ENCODE measurements around the gene TBC1D10A.

Gene TBC1D10A

DNA sequence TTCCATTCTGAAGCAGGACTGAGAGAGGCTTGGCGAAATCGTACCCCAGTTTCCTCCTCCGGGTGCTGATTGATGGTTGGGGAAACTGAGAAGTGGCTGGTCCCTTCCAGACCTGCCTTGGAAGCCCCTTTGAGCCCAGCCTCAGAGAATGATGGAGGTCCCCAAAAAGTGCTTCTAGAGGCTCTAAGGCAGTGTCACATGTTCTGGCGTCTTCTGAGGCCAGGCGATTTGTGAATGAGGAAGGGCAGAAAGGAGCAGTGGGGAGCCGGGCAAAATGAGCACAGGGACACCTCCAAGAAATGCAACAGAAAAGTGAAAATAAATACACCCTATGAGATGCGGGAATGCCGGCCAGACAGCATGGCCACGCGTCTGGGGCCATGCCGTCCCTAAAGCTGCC, 79.2 kb downstream of the TBC1D10A start:
- no peak for TF ChIP-seq CTCF (IDR thresholded peaks at IDR 0.05)

- TF ChIP-seq CTCF (IDR thresholded peaks at IDR 0.05) = no peak
Observed at GRCh38 chr22:30246814-30247376, 79.8 kb downstream of the TBC1D10A start.

- TF ChIP-seq CTCF (IDR thresholded peaks at IDR 0.05) = no peak; the same call in 1 of the 2 replicates
Observed at GRCh38 chr22:30245985-30246813, 80.5 kb downstream of the TBC1D10A start, which contains the start of gene LIF. LIF (minus strand) TSS chr22:30246759; CDS start chr22:30246695, 64 bp downstream.

GRCh38 chr22:30245181-30245984, 81.4 kb downstream of the TBC1D10A start:
- no peak for TF ChIP-seq CTCF (IDR thresholded peaks at IDR 0.05)

GRCh38 chr22:30244641-30245040, 82.1 kb downstream of the TBC1D10A start:
- no peak for TF ChIP-seq CTCF (IDR thresholded peaks at IDR 0.05)

GRCh38 chr22:30244066-30244465, 82.7 kb downstream of the TBC1D10A start:
- TF ChIP-seq CTCF (IDR thresholded peaks at IDR 0.05) = no peak

- TF ChIP-seq CTCF (IDR thresholded peaks at IDR 0.05) = no peak
Observed at GRCh38 chr22:30243661-30244060, 83.1 kb downstream of the TBC1D10A start.

Data from LNCAP (cell line).